ENCODE results near the gene ITGB2.

Gene ITGB2

DNA sequence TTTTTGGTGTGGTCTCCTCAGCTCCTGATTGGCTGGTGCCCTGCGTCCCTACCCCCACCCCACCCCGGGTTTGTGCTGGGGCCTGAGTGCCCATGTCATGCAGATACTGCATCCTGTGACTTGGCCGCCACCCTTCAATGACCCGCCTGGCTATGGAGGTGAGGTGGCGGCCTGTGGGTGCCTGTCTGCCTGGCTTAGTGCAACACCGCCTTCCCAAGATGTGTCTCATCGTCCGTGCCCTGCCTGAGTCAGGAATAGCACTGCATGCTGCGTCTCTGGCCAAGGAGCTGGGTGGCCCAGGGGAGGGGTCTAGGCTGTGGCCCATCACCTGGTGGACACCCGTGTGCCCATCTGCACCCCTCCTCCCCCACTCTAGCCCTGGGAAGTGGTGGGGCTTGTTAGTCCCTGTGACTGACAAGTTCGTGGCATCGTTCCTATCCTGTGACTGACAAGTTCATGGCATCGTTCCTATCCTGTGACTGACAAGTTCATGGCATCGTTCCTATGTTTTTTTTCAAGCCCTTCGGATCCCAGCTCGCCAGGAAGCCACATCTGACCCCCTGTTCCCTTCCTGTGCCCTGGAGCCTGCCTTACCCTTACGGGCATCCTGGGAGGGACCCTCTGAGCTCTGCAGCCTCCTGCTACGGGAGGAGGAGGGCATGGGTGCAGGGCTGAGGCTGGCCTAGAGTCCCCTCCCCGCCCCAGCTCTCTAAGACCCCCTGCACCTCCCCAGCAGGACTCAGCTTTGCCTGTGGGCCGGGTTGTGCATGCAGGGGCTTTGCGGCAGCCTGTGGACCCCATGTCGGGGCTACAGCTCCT lies 26.6 kb upstream of the ITGB2 start:
- H2BK120ac ChIP-seq (ENCODE audit: insufficient read depth, low read length, poor library complexity), result no peak overlapping the region
- H3K18ac ChIP-seq (ENCODE audit: low read length), result no peak overlapping the region
- H3K79me2 ChIP-seq (ENCODE audit: control insufficient read depth, insufficient read depth, low read length, poor library complexity), result peaks cover 2% of the 10 kb centered on the region
- H4K91ac ChIP-seq (ENCODE audit: low read depth, low read length), result no peak overlapping the region
- no peak overlapping the region for H2BK12ac ChIP-seq (ENCODE audit: low read length)
- no peak for DNase-seq
- H4K8ac ChIP-seq (ENCODE audit: low read depth, low read length), result no peak overlapping the region
- H3K4me1 ChIP-seq (ENCODE audit: control insufficient read depth in 1 of 2, insufficient read depth in 2 of 2, low read length in 2 of 2), result no peaks in the 10 kb centered on the region
- H3K4me2 ChIP-seq (ENCODE audit: low read length), result no peak overlapping the region
- no peak overlapping the region for H4K12ac ChIP-seq (ENCODE audit: low read depth, low read length)
- H3K9ac ChIP-seq (ENCODE audit: low read length), result no peak overlapping the region
- H3K4ac ChIP-seq (ENCODE audit: low read depth, low read length), result no peak overlapping the region
- H2AFZ ChIP-seq (ENCODE audit: insufficient read depth, low read length, poor library complexity), result no peak overlapping the region
- H3K9me3 ChIP-seq (ENCODE audit: insufficient read depth, low read depth, low read length), result no peaks in the 10 kb centered on the region
- H3K79me1 ChIP-seq (ENCODE audit: low read length), result peaks cover 3% of the 10 kb centered on the region
- no peaks in the 10 kb centered on the region for H3K27me3 ChIP-seq (ENCODE audit: insufficient read depth, low read length)
- H3K23ac ChIP-seq (ENCODE audit: low read length), result no peak overlapping the region
- no peak overlapping the region for H2BK5ac ChIP-seq (ENCODE audit: low read depth, low read length, poor library complexity)
- peaks cover 40 to 48% of the 10 kb centered on the region in 2 experiments for H3K36me3 ChIP-seq (ENCODE audit: control insufficient read depth in 1 of 2, insufficient read depth in 2 of 2, low read length in 2 of 2)
- H3K4me3 ChIP-seq (ENCODE audit: low read depth, low read length), result no peak overlapping the region
- no peak overlapping the region for H2AK5ac ChIP-seq (ENCODE audit: low read length)
- H3K27ac ChIP-seq (ENCODE audit: low read depth, low read length), result no peak overlapping the region
- WGBS (ENCODE audit: extremely low coverage, insufficient coverage, insufficient read length), result no CpG with 5 or more reads among the region's 22 CpGs
- H3K14ac ChIP-seq (ENCODE audit: low read length), result no peak overlapping the region

DNA sequence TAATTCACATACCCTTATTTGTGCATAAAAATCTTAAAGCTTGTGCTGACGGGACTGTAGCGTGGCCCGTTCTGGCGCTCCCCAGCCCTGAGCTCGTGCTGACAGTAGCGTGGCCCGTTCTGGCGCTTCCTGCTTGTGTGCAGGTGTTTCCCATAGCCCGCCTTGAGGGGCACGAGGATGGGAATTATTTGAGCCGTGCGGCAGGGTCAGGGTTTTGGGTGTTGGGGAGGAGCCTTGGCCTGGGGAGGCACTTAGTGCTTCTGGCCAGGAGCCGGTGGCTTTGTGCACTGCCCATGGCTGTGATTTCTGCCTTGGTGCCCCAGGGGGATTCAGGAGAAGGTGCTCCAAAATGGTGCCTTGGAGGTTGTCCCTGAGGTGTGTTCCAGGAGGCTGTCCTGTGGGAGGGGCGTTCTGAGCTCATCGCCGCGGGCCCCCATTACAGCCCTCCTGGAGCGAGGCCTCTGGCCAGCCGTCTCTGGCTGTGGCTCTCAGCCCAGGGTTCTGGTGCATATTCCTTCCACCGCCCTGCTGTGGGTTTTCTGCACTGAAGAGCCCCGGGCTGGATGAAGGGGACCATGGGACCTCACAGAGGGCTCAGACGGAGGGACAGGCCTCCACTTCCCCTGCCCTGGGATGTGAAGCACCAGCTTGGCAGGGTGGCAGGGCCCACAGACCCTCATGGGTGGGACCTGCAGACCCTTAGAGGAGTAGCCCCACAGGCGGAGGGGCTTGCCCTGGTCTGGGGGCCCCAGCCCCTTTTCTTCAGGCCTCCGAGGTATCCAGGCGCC lies 25.7 kb upstream of the ITGB2 start:
- H3K4me3 ChIP-seq (ENCODE audit: low read depth, low read length), result no peak overlapping the region
- no CpG with 5 or more reads among the region's 25 CpGs for WGBS (ENCODE audit: extremely low coverage, insufficient coverage, insufficient read length)

DNA sequence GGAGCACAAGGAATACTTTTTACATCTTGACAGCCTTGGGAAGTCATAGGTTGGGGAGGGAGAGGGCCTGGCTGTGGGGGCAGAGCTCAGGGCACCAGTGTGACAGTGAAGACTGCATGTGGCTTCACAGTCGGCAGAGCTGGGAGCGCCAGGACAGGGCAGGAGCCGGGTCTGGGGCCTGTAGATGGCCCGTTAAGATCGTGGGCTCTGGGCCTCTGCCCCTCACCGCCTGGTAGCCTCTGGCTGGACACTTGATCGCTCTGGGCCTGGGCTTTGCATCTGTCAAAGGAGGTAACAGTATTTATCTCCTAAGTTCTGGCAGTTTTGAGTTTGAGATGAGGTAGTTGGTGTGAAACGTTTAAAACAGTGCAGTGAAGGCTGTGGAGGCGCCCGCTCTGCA lies 23.9 kb upstream of the ITGB2 start:
- Histone ChIP-seq H3K79me1 (ENCODE audit: low read length) (peaks cover 1% of the 10 kb centered on the region), H4K8ac (ENCODE audit: low read depth, low read length) (no peak overlapping the region), H3K4me3 (ENCODE audit: low read depth, low read length) (no peak overlapping the region), H3K27ac (ENCODE audit: low read depth, low read length) (no peak overlapping the region), H3K9ac (ENCODE audit: low read length) (no peak overlapping the region), H3K79me2 (ENCODE audit: control insufficient read depth, insufficient read depth, low read length, poor library complexity) (peaks cover 5% of the 10 kb centered on the region), H3K9me3 (ENCODE audit: insufficient read depth, low read depth, low read length) (no peaks in the 10 kb centered on the region), H2AFZ (ENCODE audit: insufficient read depth, low read length, poor library complexity) (no peak overlapping the region), H2AK5ac (ENCODE audit: low read length) (no peak overlapping the region), H4K12ac (ENCODE audit: low read depth, low read length) (no peak overlapping the region), H3K4me2 (ENCODE audit: low read length) (no peak overlapping the region), H3K23ac (ENCODE audit: low read length) (no peak overlapping the region), H3K36me3 (ENCODE audit: control insufficient read depth in 1 of 2, insufficient read depth in 2 of 2, low read length in 2 of 2) (peaks cover 32 to 42% of the 10 kb centered on the region in 2 experiments), H2BK120ac (ENCODE audit: insufficient read depth, low read length, poor library complexity) (no peak overlapping the region), H2BK12ac (ENCODE audit: low read length) (no peak overlapping the region), H3K14ac (ENCODE audit: low read length) (no peak overlapping the region), H3K18ac (ENCODE audit: low read length) (no peak overlapping the region), H3K4ac (ENCODE audit: low read depth, low read length) (no peak overlapping the region), H4K91ac (ENCODE audit: low read depth, low read length) (no peak overlapping the region), H2BK5ac (ENCODE audit: low read depth, low read length, poor library complexity) (no peak overlapping the region), H3K4me1 (ENCODE audit: control insufficient read depth in 1 of 2, insufficient read depth in 2 of 2, low read length in 2 of 2) (peaks cover 0 to 3% of the 10 kb centered on the region in 2 experiments), H3K27me3 (ENCODE audit: insufficient read depth, low read length) (no peaks in the 10 kb centered on the region)
- WGBS (ENCODE audit: extremely low coverage, insufficient coverage, insufficient read length), result no CpG with 5 or more reads among the region's 10 CpGs
- DNase-seq, result no peak

More for the DNA sequence above, 25.7 kb upstream of the ITGB2 start:
- Histone ChIP-seq H3K79me2 (ENCODE audit: control insufficient read depth, insufficient read depth, low read length, poor library complexity) (peaks cover 2% of the 10 kb centered on the region), H3K4me1 (ENCODE audit: control insufficient read depth in 1 of 2, insufficient read depth in 2 of 2, low read length in 2 of 2) (peaks cover 0 to 2% of the 10 kb centered on the region in 2 experiments), H2BK12ac (ENCODE audit: low read length) (no peak overlapping the region), H2BK5ac (ENCODE audit: low read depth, low read length, poor library complexity) (no peak overlapping the region), H3K9ac (ENCODE audit: low read length) (no peak overlapping the region), H3K18ac (ENCODE audit: low read length) (no peak overlapping the region), H3K79me1 (ENCODE audit: low read length) (peaks cover 3% of the 10 kb centered on the region), H2AFZ (ENCODE audit: insufficient read depth, low read length, poor library complexity) (no peak overlapping the region), H2AK5ac (ENCODE audit: low read length) (no peak overlapping the region), H3K9me3 (ENCODE audit: insufficient read depth, low read depth, low read length) (no peaks in the 10 kb centered on the region), H3K4ac (ENCODE audit: low read depth, low read length) (no peak overlapping the region), H3K27me3 (ENCODE audit: insufficient read depth, low read length) (no peaks in the 10 kb centered on the region), H2BK120ac (ENCODE audit: insufficient read depth, low read length, poor library complexity) (no peak overlapping the region), H3K23ac (ENCODE audit: low read length) (no peak overlapping the region), H3K36me3 (ENCODE audit: control insufficient read depth in 1 of 2, insufficient read depth in 2 of 2, low read length in 2 of 2) (peaks cover 41 to 51% of the 10 kb centered on the region in 2 experiments), H3K27ac (ENCODE audit: low read depth, low read length) (no peak overlapping the region), H4K91ac (ENCODE audit: low read depth, low read length) (no peak overlapping the region), H4K8ac (ENCODE audit: low read depth, low read length) (no peak overlapping the region), H3K14ac (ENCODE audit: low read length) (no peak overlapping the region), H4K12ac (ENCODE audit: low read depth, low read length) (no peak overlapping the region), H3K4me2 (ENCODE audit: low read length) (no peak overlapping the region)
- DNase-seq, result no peak

DNA sequence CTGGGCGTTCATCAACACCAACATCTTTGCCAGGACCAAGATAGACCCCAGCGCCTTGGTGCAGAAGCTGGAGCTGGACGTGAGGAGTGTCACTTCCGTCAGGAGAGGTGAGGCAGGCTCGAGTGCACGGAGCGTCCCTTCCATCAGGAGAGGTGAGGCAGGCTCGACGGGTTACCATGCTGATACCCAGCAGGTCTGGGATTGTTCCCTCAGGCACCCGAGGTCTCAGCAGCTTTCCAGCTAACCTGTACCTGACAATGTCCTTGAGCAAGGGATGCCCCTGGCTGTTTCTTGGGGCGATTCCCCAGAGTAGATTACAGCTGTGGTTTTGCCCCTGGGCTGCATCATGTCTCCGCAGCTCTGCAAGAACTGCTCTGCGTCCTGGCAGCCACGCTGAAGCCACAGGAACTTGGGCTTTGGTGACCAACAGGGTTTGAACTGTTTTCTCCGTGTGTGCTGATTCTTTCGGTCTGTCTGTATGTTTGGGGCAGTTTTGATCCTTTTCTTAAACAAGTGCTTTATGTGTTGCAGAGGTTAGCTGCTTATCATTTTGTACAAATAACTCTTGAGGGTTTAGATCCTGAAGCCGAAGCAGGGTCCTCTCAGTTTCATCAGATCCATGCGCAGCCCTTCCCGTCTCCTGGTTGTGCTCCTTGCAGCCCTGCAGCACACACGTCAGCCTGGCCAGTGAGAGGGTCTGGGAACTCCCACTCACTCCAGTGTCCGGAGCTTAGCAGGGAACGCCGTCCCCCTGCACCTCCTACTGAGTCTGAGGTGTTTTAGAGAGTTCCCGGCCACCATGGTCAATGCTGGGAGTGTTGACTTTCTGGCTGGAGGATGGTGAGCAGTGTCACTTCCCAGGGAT lies 23.2 kb upstream of the ITGB2 start:
- H4K8ac ChIP-seq (ENCODE audit: low read depth, low read length), result no peak overlapping the region
- no peak overlapping the region for H3K18ac ChIP-seq (ENCODE audit: low read length)
- WGBS (ENCODE audit: extremely low coverage, insufficient coverage, insufficient read length), result no CpG with 5 or more reads among the region's 24 CpGs
- H3K4ac ChIP-seq (ENCODE audit: low read depth, low read length), result no peak overlapping the region
- H3K9ac ChIP-seq (ENCODE audit: low read length), result no peak overlapping the region
- H2BK120ac ChIP-seq (ENCODE audit: insufficient read depth, low read length, poor library complexity), result no peak overlapping the region
- H3K9me3 ChIP-seq (ENCODE audit: insufficient read depth, low read depth, low read length), result no peaks in the 10 kb centered on the region
- no peak overlapping the region for H4K12ac ChIP-seq (ENCODE audit: low read depth, low read length)
- H3K4me3 ChIP-seq (ENCODE audit: low read depth, low read length), result no peak overlapping the region
- peaks cover 6% of the 10 kb centered on the region in 2 experiments for H3K4me1 ChIP-seq (ENCODE audit: control insufficient read depth in 1 of 2, insufficient read depth in 2 of 2, low read length in 2 of 2)
- no peak overlapping the region for H2BK5ac ChIP-seq (ENCODE audit: low read depth, low read length, poor library complexity)
- no peak overlapping the region for H2BK12ac ChIP-seq (ENCODE audit: low read length)
- no peak for DNase-seq
- H3K36me3 ChIP-seq (ENCODE audit: control insufficient read depth in 1 of 2, insufficient read depth in 2 of 2, low read length in 2 of 2), result peaks cover 32 to 38% of the 10 kb centered on the region in 2 experiments
- peaks cover 7% of the 10 kb centered on the region for H3K79me2 ChIP-seq (ENCODE audit: control insufficient read depth, insufficient read depth, low read length, poor library complexity)
- no peak overlapping the region for H2AFZ ChIP-seq (ENCODE audit: insufficient read depth, low read length, poor library complexity)
- H2AK5ac ChIP-seq (ENCODE audit: low read length), result no peak overlapping the region
- no peak overlapping the region for H3K27ac ChIP-seq (ENCODE audit: low read depth, low read length)
- no peak overlapping the region for H4K91ac ChIP-seq (ENCODE audit: low read depth, low read length)
- H3K4me2 ChIP-seq (ENCODE audit: low read length), result no peak overlapping the region
- H3K79me1 ChIP-seq (ENCODE audit: low read length), result peaks cover 5% of the 10 kb centered on the region
- H3K14ac ChIP-seq (ENCODE audit: low read length), result no peak overlapping the region
- no peaks in the 10 kb centered on the region for H3K27me3 ChIP-seq (ENCODE audit: insufficient read depth, low read length)
- no peak overlapping the region for H3K23ac ChIP-seq (ENCODE audit: low read length)
